HepG2 (cell line): ENCODE measurements around the gene ZNF134. TPM values are rescaled to one million over a fixed set of nuclear protein-coding genes. Genes with fewer than 3 reads are reported as not detected.

ENCODE experiments used
- ATAC-seq: fragments of 200-7000 bp; cut with Tn5 transposase; 3 replicates; pipeline ENCODE4 v1.9.1; 2020; ENCODE audit warnings: mild to moderate bottlenecking, moderate library complexity
- BruUV-seq: library from RNA; stranded (reverse); fragments of 400-500 nt; replicated peaks from 2 replicates; lab custom pipeline; 2021; lab: Mats Ljungman, UMichigan
- CTCF ChIA-PET: fragments of 300-600 bp; formaldehyde crosslinking; extraction: SDS; loops from one replicate; lab custom pipeline; 2021; ENCODE audit warnings: low total read pairs, inconsistent platforms, low intra/inter-chr PET ratio; lab: Yijun Ruan, JAX
- POLR2A ChIA-PET: fragments of 350-600 bp; sonication (Branson Sonifier 250); formaldehyde crosslinking; loops from one replicate; lab custom pipeline; 2020; ENCODE audit warnings: antibody characterized with exemption, inconsistent platforms; lab: Yijun Ruan, JAX
- DNase-seq: peaks from one replicate; pipeline ENCODE4 v3.0.0-alpha.2; 2015; ENCODE audit warnings: low spot score
- FAIRE-seq: peaks from 3 replicates; lab custom pipeline; 2011; peaks lifted over from hg19 to GRCh38; lab: Jason Lieb, UNC
- H2AFZ ChIP-seq: one replicate; pipeline ENCODE4 v1.6.1; 2011; ENCODE audit warnings: low read length, inconsistent platforms
- H3K27ac ChIP-seq: fragments of 300-600 bp; 3 replicates; pipeline ENCODE4 v1.8.0; 2011; ENCODE audit warnings: mixed run types, mild to moderate bottlenecking, mixed read lengths, low read length, inconsistent platforms; ENCODE audit not compliant: insufficient read depth; ENCODE audit errors: extremely low read length
- H3K27me3 ChIP-seq, 2 experiments: fragments of 200-600 bp in 1 of 2; 2 replicates in 1 of 2; 3 replicates in 1 of 2; pipeline versions ENCODE4 v1.6.0 to v1.8.0; 2011; ENCODE audit warnings: low read length in 2 of 2, mild to moderate bottlenecking in 2 of 2, moderate library complexity in 2 of 2, inconsistent platforms in 1 of 2; ENCODE audit not compliant: insufficient read depth in 2 of 2, control insufficient read depth in 1 of 2
- H3K36me3 ChIP-seq, 2 experiments: fragments of 200-600 bp in 1 of 2; replicated peaks in 1 of 2; 2 replicates in 1 of 2; 3 replicates in 1 of 2; pipeline versions ENCODE4 v1.5.1 to v1.8.0; 2011; ENCODE audit warnings: low read length in 2 of 2, inconsistent platforms in 1 of 2; ENCODE audit not compliant: insufficient read depth in 2 of 2, control insufficient read depth in 1 of 2
- H3K4me1 ChIP-seq: 2 replicates; pipeline ENCODE4 v1.5.1; 2012; ENCODE audit warnings: low read length, inconsistent platforms; ENCODE audit not compliant: insufficient read depth
- H3K4me2 ChIP-seq: 2 replicates; pipeline ENCODE4 v1.6.0; 2011; ENCODE audit warnings: low read depth, low read length, inconsistent platforms
- H3K4me3 ChIP-seq, 3 experiments: fragments of 200-600 bp in 1 of 3; sonication (generic), shearing (Covaris generic) in 1 of 3; replicated peaks in 1 of 3; 2 replicates each; pipeline ENCODE4 v1.5.1; 2011 to 2016; ENCODE audit warnings: low read length in 3 of 3, inconsistent platforms in 2 of 3, low read depth in 2 of 3, mild to moderate bottlenecking in 2 of 3, control low read depth in 1 of 3, mixed read lengths in 1 of 3; ENCODE audit not compliant: insufficient read depth in 1 of 3
- H3K79me2 ChIP-seq: one replicate; pipeline ENCODE4 v1.6.1; 2011; ENCODE audit warnings: low read length, inconsistent platforms; ENCODE audit not compliant: insufficient read depth
- H3K9ac ChIP-seq: 2 replicates; pipeline ENCODE4 v1.6.0; 2011; ENCODE audit warnings: mild to moderate bottlenecking, low read depth, low read length, inconsistent platforms; ENCODE audit not compliant: insufficient read depth
- H3K9me3 ChIP-seq: 2 replicates; pipeline ENCODE4 v1.5.1; 2012; ENCODE audit warnings: mild to moderate bottlenecking, low read length
- H4K20me1 ChIP-seq: 2 replicates; pipeline ENCODE4 v1.6.0; 2011; ENCODE audit warnings: inconsistent platforms, mild to moderate bottlenecking, low read length, moderate library complexity; ENCODE audit not compliant: insufficient read depth
- EEA1 ChIP-seq: sonication (generic); formaldehyde crosslinking; IDR thresholded peaks from 2 replicates; pipeline ENCODE4 v1.5.1; 2020; ENCODE audit warnings: mild to moderate bottlenecking, missing genetic modification reagents, borderline replicate concordance
- HDAC2 ChIP-seq: sonication (generic); formaldehyde crosslinking; IDR thresholded peaks from 2 replicates; pipeline ENCODE4 v1.4.0; 2020; ENCODE audit warnings: missing genetic modification reagents
- KLF12 ChIP-seq: sonication (generic); formaldehyde crosslinking; IDR thresholded peaks from 2 replicates; pipeline ENCODE4 v1.4.0; 2020; ENCODE audit warnings: missing genetic modification reagents, borderline replicate concordance
- MAZ ChIP-seq, 2 experiments: sonication (generic) in 1 of 2; formaldehyde crosslinking in 1 of 2; IDR thresholded peaks; 2 replicates each; pipeline versions ENCODE4 v1.5.0 to v1.6.1; 2012 to 2020; ENCODE audit warnings: low read depth in 2 of 2, mild to moderate bottlenecking in 2 of 2, borderline replicate concordance in 1 of 2, improper control_type of control experiment in 1 of 2, low read length in 1 of 2, missing genetic modification reagents in 1 of 2, moderate library complexity in 1 of 2
- MIXL1 ChIP-seq: IDR thresholded peaks from 2 replicates; pipeline ENCODE4 v1.6.1; 2016
- NFKB2 ChIP-seq: sonication (generic); formaldehyde crosslinking; IDR thresholded peaks from 2 replicates; pipeline ENCODE4 v1.4.0; 2020; ENCODE audit warnings: missing genetic modification reagents, borderline replicate concordance
- TFAP4 ChIP-seq: sonication (generic); IDR thresholded peaks from 2 replicates; pipeline ENCODE4 v1.6.1; 2016; ENCODE audit warnings: low read depth, borderline replicate concordance
- TOPORS ChIP-seq: sonication (generic); formaldehyde crosslinking; IDR thresholded peaks from 2 replicates; pipeline ENCODE4 v1.8.0; 2023; ENCODE audit warnings: mild to moderate bottlenecking, missing genetic modification reagents
- ZIK1 ChIP-seq: sonication (generic); formaldehyde crosslinking; IDR thresholded peaks from 2 replicates; pipeline ENCODE4 v1.5.0; 2020; ENCODE audit warnings: mild to moderate bottlenecking, low read depth, missing genetic modification reagents, borderline replicate concordance
- ZNF773 ChIP-seq: sonication (generic); formaldehyde crosslinking; IDR thresholded peaks from 2 replicates; pipeline ENCODE4 v1.4.0; 2020; ENCODE audit warnings: missing genetic modification reagents, borderline replicate concordance
- WGBS: methylation state at CpG from one replicate; pipeline ENCODE4 v1.1.6; 2017; ENCODE audit warnings: low lambda C conversion rate; 5-methylcytosine and 5-hydroxymethylcytosine counted together
- in situ Hi-C: cut with HindIII; loops from 2 replicates; pipeline ENCODE4 v1.10.0; 2017; ENCODE audit warnings: low pct_unique_long_range_greater_than_20kb; ENCODE audit not compliant: extremely low pct_ligation_motif_present
- intact Hi-C: fragments of 100-400 bp; cut with micrococcal nuclease; formaldehyde crosslinking; loops from one replicate; pipeline ENCODE4 v1.10.0; 2022; ENCODE audit not compliant: unreplicated experiment
- polyA plus RNA-seq, 8 experiments: library from polyadenylated mRNA; depleted of rRNA in 3 of 8; stranded (reverse) in 7 of 8; unstranded in 1 of 8; fragments of >200 nt; fragmentation: Illumina TruSeq in 4 of 8; extraction: Trizol in 4 of 8; gene quantifications; 2 replicates each; pipeline versions ENCODE4 v1.2.1 to v1.2.3, GENCODE V29; 2011 to 2016; ENCODE audit warnings: low read depth in 4 of 8, missing spikeins in 1 of 8, mixed read lengths in 1 of 8; ENCODE audit not compliant: insufficient read depth in 1 of 8
- total RNA-seq, 5 experiments: library from RNA; depleted of rRNA; stranded (reverse); fragments of >200 nt; fragmentation: Illumina TruSeq; extraction: Trizol; gene quantifications; 2 replicates each; pipeline ENCODE4 v1.2.3, GENCODE V29; 2016; ENCODE audit warnings: low read depth in 1 of 5
- TF ChIP-seq, protein P1 (sequence below): sonication (generic); formaldehyde crosslinking; IDR thresholded peaks from 2 replicates; pipeline ENCODE4 v1.8.0; 2022; ENCODE audit warnings: missing genetic modification reagents, mild to moderate bottlenecking, borderline replicate concordance
- TF ChIP-seq, protein P2 (sequence below): sonication (generic); formaldehyde crosslinking; IDR thresholded peaks from 2 replicates; pipeline ENCODE4 v1.9.0; 2021; ENCODE audit warnings: missing genetic modification reagents, mild to moderate bottlenecking, borderline replicate concordance
- TF ChIP-seq, protein P3 (sequence below): sonication (generic); formaldehyde crosslinking; IDR thresholded peaks from 2 replicates; pipeline ENCODE4 v1.5.1; 2020; ENCODE audit warnings: mild to moderate bottlenecking, missing genetic modification reagents

Gene ZNF134
- total and polyA plus RNA-seq, 2 of the 13 experiments (the other 11 are each of a cell fraction or from before 2014, with no cell fraction given) = 6.8 to 17.1 TPM

DNA sequence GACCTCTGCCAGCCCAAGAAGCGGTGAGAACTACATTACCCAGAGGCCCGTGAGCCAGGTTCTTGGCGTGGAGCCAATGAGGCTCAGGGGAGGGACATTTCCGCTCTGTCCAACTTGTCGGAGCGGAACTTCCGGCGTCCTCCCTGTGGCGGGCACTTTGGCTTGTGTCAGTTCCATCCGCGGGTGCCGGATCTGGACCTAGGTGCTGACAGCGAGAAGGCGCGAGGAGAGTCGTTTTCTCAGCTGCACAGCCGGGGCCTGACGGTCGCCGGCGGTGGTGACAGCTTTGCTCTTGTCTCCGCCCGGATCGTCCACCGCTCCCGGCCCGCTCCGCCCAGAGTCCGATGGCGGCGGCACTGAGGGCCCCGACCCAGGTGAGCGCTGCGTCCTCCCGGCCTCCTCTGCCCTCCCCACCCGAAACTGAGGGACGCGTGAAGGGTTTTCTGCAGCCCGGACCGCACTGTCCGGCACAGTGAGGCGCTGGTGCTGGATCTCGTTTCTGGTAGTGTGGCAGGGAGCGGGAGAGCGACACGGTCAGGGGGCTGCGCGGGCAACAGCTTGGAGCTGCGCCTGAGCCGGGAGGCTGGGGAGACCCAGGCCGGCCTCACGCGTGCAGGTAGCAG, 14.2 kb upstream of the ZNF134 start, which contains the start of gene ZNF530 (continued):
- TF ChIP-seq, protein P1, sequence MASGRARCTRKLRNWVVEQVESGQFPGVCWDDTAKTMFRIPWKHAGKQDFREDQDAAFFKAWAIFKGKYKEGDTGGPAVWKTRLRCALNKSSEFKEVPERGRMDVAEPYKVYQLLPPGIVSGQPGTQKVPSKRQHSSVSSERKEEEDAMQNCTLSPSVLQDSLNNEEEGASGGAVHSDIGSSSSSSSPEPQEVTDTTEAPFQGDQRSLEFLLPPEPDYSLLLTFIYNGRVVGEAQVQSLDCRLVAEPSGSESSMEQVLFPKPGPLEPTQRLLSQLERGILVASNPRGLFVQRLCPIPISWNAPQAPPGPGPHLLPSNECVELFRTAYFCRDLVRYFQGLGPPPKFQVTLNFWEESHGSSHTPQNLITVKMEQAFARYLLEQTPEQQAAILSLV (CRISPR knock-in tag) = peak; percentile 61; the same call in 1 of the 2 replicates
- TF ChIP-seq MAZ (IDR thresholded peaks at IDR 0.05; ENCODE audit: borderline replicate concordance, low read depth, low read length) = peak; percentile 77
- 0 out of 2 replicates have a peak, but pooled peaks have one; percentile 45 for TF ChIP-seq MAZ (CRISPR knock-in tag; IDR thresholded peaks at IDR 0.05; ENCODE audit: low read depth)
- TF ChIP-seq TOPORS (CRISPR knock-in tag) = peak; percentile 61; the same call in 1 of the 2 replicates
- no peak for TF ChIP-seq ZNF773 (CRISPR knock-in tag)
- TF ChIP-seq KLF12 = 0 out of 2 replicates have a peak, but pooled peaks have one; percentile 54
- 0 out of 2 replicates have a peak, but pooled peaks have one; percentile 30 for TF ChIP-seq ZIK1 (CRISPR knock-in tag)

- WGBS = 94% methylated on average over 5 of the region's 5 CpGs
- H3K4me1 ChIP-seq = no peaks in the 10 kb centered on the region
- no peak overlapping the region for H3K4me2 ChIP-seq
- no peak overlapping the region for H2AFZ ChIP-seq
- in situ Hi-C loops = no loop called here
- no peak for TF ChIP-seq EEA1 (CRISPR knock-in tag)
- TF ChIP-seq TFAP4 = no peak
- TF ChIP-seq, protein P2, sequence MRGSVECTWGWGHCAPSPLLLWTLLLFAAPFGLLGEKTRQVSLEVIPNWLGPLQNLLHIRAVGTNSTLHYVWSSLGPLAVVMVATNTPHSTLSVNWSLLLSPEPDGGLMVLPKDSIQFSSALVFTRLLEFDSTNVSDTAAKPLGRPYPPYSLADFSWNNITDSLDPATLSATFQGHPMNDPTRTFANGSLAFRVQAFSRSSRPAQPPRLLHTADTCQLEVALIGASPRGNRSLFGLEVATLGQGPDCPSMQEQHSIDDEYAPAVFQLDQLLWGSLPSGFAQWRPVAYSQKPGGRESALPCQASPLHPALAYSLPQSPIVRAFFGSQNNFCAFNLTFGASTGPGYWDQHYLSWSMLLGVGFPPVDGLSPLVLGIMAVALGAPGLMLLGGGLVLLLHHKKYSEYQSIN (CRISPR knock-in tag) = no peak
- no peak for TF ChIP-seq NFKB2 (CRISPR knock-in tag)
- no peak for TF ChIP-seq HDAC2 (CRISPR knock-in tag)
- no peak for TF ChIP-seq MIXL1 (CRISPR knock-in tag)
- TF ChIP-seq, protein P3, sequence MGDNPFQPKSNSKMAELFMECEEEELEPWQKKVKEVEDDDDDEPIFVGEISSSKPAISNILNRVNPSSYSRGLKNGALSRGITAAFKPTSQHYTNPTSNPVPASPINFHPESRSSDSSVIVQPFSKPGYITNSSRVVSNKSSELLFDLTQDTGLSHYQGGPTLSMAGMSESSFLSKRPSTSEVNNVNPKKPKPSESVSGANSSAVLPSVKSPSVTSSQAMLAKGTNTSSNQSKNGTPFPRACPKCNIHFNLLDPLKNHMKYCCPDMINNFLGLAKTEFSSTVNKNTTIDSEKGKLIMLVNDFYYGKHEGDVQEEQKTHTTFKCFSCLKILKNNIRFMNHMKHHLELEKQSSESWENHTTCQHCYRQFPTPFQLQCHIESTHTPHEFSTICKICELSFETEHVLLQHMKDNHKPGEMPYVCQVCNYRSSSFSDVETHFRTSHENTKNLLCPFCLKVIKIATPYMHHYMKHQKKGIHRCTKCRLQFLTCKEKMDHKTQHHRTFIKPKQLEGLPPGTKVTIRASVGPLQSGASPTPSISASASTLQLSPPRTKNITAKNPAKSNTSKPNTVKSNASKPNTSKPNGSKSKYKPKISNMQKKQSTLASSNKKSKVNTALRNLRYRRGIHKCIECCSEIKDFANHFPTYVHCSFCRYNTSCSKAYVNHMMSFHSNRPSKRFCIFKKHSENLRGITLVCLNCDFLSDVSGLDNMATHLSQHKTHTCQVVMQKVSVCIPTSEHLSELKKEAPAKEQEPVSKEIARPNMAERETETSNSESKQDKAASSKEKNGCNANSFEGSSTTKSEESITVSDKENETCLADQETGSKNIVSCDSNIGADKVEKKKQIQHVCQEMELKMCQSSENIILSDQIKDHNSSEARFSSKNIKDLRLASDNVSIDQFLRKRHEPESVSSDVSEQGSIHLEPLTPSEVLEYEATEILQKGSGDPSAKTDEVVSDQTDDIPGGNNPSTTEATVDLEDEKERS (CRISPR knock-in tag) = no peak
- DNase-seq = no peak
- H3K27ac ChIP-seq = no peak overlapping the region
- H3K27me3 ChIP-seq = no peaks in the 10 kb centered on the region
- no peak for FAIRE-seq
- ChIA-PET CTCF (no interaction called here), POLR2A (no interaction called here)
- H3K79me2 ChIP-seq = no peaks in the 10 kb centered on the region
- H3K9ac ChIP-seq = no peak overlapping the region
- no peak overlapping the region for H3K4me3 ChIP-seq
- H3K36me3 ChIP-seq = peaks cover 7 to 12% of the 10 kb centered on the region in 2 experiments; a peak in 3 of 5 replicates
- H4K20me1 ChIP-seq = no peaks in the 10 kb centered on the region
- intact Hi-C loops = no loop called here
- no peaks in the 10 kb centered on the region for H3K9me3 ChIP-seq
- BruUV-seq = no TSS peak
- no peak for ATAC-seq
These were observed 7.1 kb upstream of the ZNF134 start for GRCh38 chr19:57606931-57607330.
